K562 (cell line): ENCODE measurements around the gene NLGN3. TPM values are rescaled to one million over a fixed set of nuclear protein-coding genes. Genes with fewer than 3 reads are reported as not detected.

Source experiments
- ATAC-seq: fragments of 200-7000 bp; cut with Tn5 transposase; 3 replicates; pipeline ENCODE4 v1.9.1; 2020; ENCODE audit warnings: moderate library complexity
- Bru-seq: library from RNA; stranded (reverse); fragments of 400-500 nt; gene quantifications from one replicate; lab custom pipeline; 2021; lab: Mats Ljungman, UMichigan
- BruChase-seq, 2 experiments: library from RNA; stranded (reverse); fragments of 400-500 nt; gene quantifications; one replicate each; lab custom pipeline; 2021; lab: Mats Ljungman, UMichigan
- BruUV-seq: library from RNA; stranded (reverse); fragments of 400-500 nt; replicated peaks from 2 replicates; lab custom pipeline; 2021; lab: Mats Ljungman, UMichigan
- CTCF ChIA-PET: fragments of 300-600 bp; formaldehyde crosslinking; extraction: SDS; loops from one replicate; lab custom pipeline; 2021; ENCODE audit warnings: low intra/inter-chr PET ratio; lab: Yijun Ruan, JAX
- POLR2A ChIA-PET: fragments of 300-600, 350-650 bp; sonication (Branson Sonifier 250); formaldehyde crosslinking; extraction: SDS; loops from one replicate; lab custom pipeline; 2021; ENCODE audit warnings: antibody characterized with exemption, inconsistent platforms; lab: Yijun Ruan, JAX
- DNase-seq, 4 experiments: peaks; one replicate each; pipeline versions ENCODE4 v3.0.0 to v3.0.0-alpha.2; 2011 to 2018; ENCODE audit warnings: low spot score in 3 of 4, mixed read lengths in 3 of 4; ENCODE audit errors: extremely low read depth in 1 of 4
- FAIRE-seq: peaks from 2 replicates; lab custom pipeline; 2011; peaks lifted over from hg19 to GRCh38; lab: Jason Lieb, UNC
- H2AFZ ChIP-seq: 2 replicates; pipeline ENCODE4 v1.6.0; 2011; ENCODE audit warnings: low read depth, low read length, control low read depth, inconsistent platforms
- H3K27ac ChIP-seq: fragments of 200-600 bp; 3 replicates; pipeline ENCODE4 v1.8.0; 2011; ENCODE audit warnings: low read depth, mild to moderate bottlenecking, control low read depth, inconsistent platforms, low read length, moderate library complexity, mixed read lengths; ENCODE audit errors: extremely low read depth
- H3K27me3 ChIP-seq, 2 experiments: fragments of 300-600 bp in 1 of 2; 2 replicates in 1 of 2; 3 replicates in 1 of 2; pipeline versions ENCODE4 v1.6.0 to v1.8.0; 2011; ENCODE audit warnings: inconsistent platforms in 2 of 2, low read length in 2 of 2, mild to moderate bottlenecking in 1 of 2, mixed read lengths in 1 of 2, moderate library complexity in 1 of 2; ENCODE audit not compliant: control insufficient read depth in 2 of 2, insufficient read depth in 2 of 2
- H3K36me3 ChIP-seq: fragments of 300-600 bp; 3 replicates; pipeline ENCODE4 v1.8.0; 2011; ENCODE audit warnings: mild to moderate bottlenecking, low read length, inconsistent platforms; ENCODE audit not compliant: control insufficient read depth, insufficient read depth
- H3K4me1 ChIP-seq, 2 experiments: fragments of 200-600 bp in 1 of 2; replicated peaks in 1 of 2; 2 replicates in 1 of 2; 3 replicates in 1 of 2; pipeline versions ENCODE4 v1.5.1 to v1.8.0; 2011; ENCODE audit warnings: inconsistent platforms in 2 of 2, low read length in 2 of 2, mild to moderate bottlenecking in 1 of 2, mixed read lengths in 1 of 2, moderate library complexity in 1 of 2; ENCODE audit not compliant: control insufficient read depth in 2 of 2, insufficient read depth in 2 of 2
- H3K4me2 ChIP-seq: 2 replicates; pipeline ENCODE4 v1.6.1; 2011; ENCODE audit warnings: low read length, control low read depth, inconsistent platforms, mixed read lengths; ENCODE audit not compliant: insufficient read depth
- H3K4me3 ChIP-seq: fragments of 200-600 bp; sonication (generic), shearing (Covaris generic); 2 replicates; pipeline ENCODE4 v1.5.1; 2016; ENCODE audit warnings: control low read depth, inconsistent platforms
- H3K79me2 ChIP-seq: fragments of 200-600 bp; 3 replicates; pipeline ENCODE4 v1.8.0; 2011; ENCODE audit warnings: low read length, inconsistent platforms; ENCODE audit not compliant: control insufficient read depth, insufficient read depth
- H3K9ac ChIP-seq, 2 experiments: 2 replicates each; pipeline versions ENCODE4 v1.6.0 to v1.6.1; 2011; ENCODE audit warnings: low read depth in 2 of 2, low read length in 2 of 2, control low read depth in 1 of 2, inconsistent platforms in 1 of 2, mild to moderate bottlenecking in 1 of 2, mixed read lengths in 1 of 2; ENCODE audit not compliant: insufficient read depth in 1 of 2
- H3K9me1 ChIP-seq: one replicate; pipeline ENCODE4 v1.6.0; 2011; ENCODE audit warnings: inconsistent platforms, mild to moderate bottlenecking, low read length, moderate library complexity; ENCODE audit not compliant: control insufficient read depth, insufficient read depth
- H3K9me3 ChIP-seq: replicated peaks from 2 replicates; pipeline ENCODE4 v1.5.1; 2011; ENCODE audit warnings: low read depth, low read length, inconsistent platforms; ENCODE audit not compliant: control insufficient read depth, insufficient read depth
- H4K20me1 ChIP-seq: replicated peaks from 2 replicates; pipeline ENCODE4 v1.6.1; 2011; ENCODE audit warnings: low read length, inconsistent platforms, mixed read lengths; ENCODE audit not compliant: control insufficient read depth, insufficient read depth
- PHB2 ChIP-seq: fragments of 450-650 bp; IDR thresholded peaks from 2 replicates; pipeline ENCODE4 v1.6.1; 2017; ENCODE audit warnings: low read depth
- POLR2G ChIP-seq: fragments of 200-400 bp; formaldehyde crosslinking; IDR thresholded peaks from 2 replicates; pipeline ENCODE4 v1.6.1; 2017; ENCODE audit warnings: low read depth, mild to moderate bottlenecking, antibody characterized with exemption, low read length, moderate library complexity
- PRMT5 ChIP-seq: sonication (generic); formaldehyde crosslinking; IDR thresholded peaks from 2 replicates; pipeline ENCODE4 v1.5.0; 2020; ENCODE audit warnings: missing genetic modification reagents
- RBFOX2 ChIP-seq: fragments of 200-400 bp; formaldehyde crosslinking; IDR thresholded peaks from 2 replicates; pipeline ENCODE4 v1.6.1; 2017; ENCODE audit warnings: low read depth, mild to moderate bottlenecking, low read length, moderate library complexity
- SREBF1 ChIP-seq: fragments of 150-350 bp; IDR thresholded peaks from 2 replicates; pipeline ENCODE4 v1.6.1; 2014; ENCODE audit warnings: antibody characterized with exemption, low read depth, low read length, borderline replicate concordance
- ZSCAN29 ChIP-seq: fragments of 450-650 bp; IDR thresholded peaks from 2 replicates; pipeline ENCODE4 v1.6.1; 2017
- WGBS: fragments of 100-300 bp; shearing (Covaris generic); methylation state at CpG from one replicate; pipeline ENCODE4 v1.1.6; 2016; ENCODE audit warnings: low coverage, mixed read lengths; ENCODE audit not compliant: insufficient coverage; ENCODE audit errors: missing lambda C conversion rate; 5-methylcytosine and 5-hydroxymethylcytosine counted together
- in situ Hi-C: fragments of 300-500 bp; cut with MboI; formaldehyde crosslinking; loops from 4 replicates; pipeline ENCODE4 v1.15.0; 2018; ENCODE audit warnings: inconsistent platforms, mixed read lengths
- intact Hi-C: fragments of 100-400 bp; cut with micrococcal nuclease; formaldehyde crosslinking; loops from 2 replicates; pipeline ENCODE4 v1.14.2; 2022
- long read RNA-seq, 3 experiments: library from polyadenylated mRNA in 2 of 3; library from RNA in 1 of 3; unstranded in 2 of 3; stranded (forward) in 1 of 3; transcript quantifications; one replicate each; pipeline ENCODE4 v2.0.0, GENCODE V29; 2019 to 2022
- polyA minus RNA-seq, 3 experiments: library from RNA; depleted of rRNA, polyadenylated mRNA; stranded (reverse); fragments of >200 nt; gene quantifications; 2 replicates each; pipeline ENCODE4 v1.2.3, GENCODE V29; 2011
- polyA plus RNA-seq, 8 experiments: library from polyadenylated mRNA; depleted of rRNA in 4 of 8; stranded (reverse) in 5 of 8; unstranded in 3 of 8; fragments of >200 nt; fragmentation: Nextera tagmentation in 2 of 8; fragmentation: Illumina TruSeq in 1 of 8; extraction: Ambion mirVana in 2 of 8; extraction: Trizol in 1 of 8; gene quantifications; 2 replicates each; pipeline versions ENCODE4 v1.2.1 to v1.2.3, GENCODE V29; 2011 to 2014; ENCODE audit warnings: inconsistent platforms in 1 of 8, missing spikeins in 1 of 8
- total RNA-seq, 7 experiments: library from RNA; depleted of rRNA in 6 of 7; stranded (reverse); fragments of >200 nt in 6 of 7; fragmentation: Illumina TruSeq in 2 of 7; extraction: Trizol in 2 of 7; gene quantifications; 2 replicates each; pipeline versions ENCODE4 v1.2.1 to v1.2.3, GENCODE V29; 2011 to 2021; ENCODE audit warnings: low replicate concordance in 1 of 7
- TF ChIP-seq, protein P1 (sequence below): fragments of 250-450 bp; sonication (Bioruptor Pico); IDR thresholded peaks from 2 replicates; pipeline ENCODE4 v1.8.0; 2021; ENCODE audit warnings: mild to moderate bottlenecking, moderate library complexity

Gene NLGN3
- total RNA-seq (2011; cell fraction: chromatin; rRNA removed; ENCODE audit: low replicate concordance) = 5.1 and 6.6 TPM in 2 replicates
- 2.7 and 2.8 TPM in 2 replicates for total RNA-seq (2011; cell fraction: nucleolus; rRNA removed)
- total RNA-seq (2011; cell fraction: nucleoplasm; rRNA removed) = 2.7 and 4.0 TPM in 2 replicates
- total RNA-seq (2014; rRNA removed) = 0.05 and 0.12 TPM in 2 replicates
- 0.22 TPM in 2 replicates for total RNA-seq (2014; rRNA removed; fragmentation: Illumina TruSeq; extraction: Trizol)
- 0.23 and 0.25 TPM in 2 replicates for total RNA-seq (2015; rRNA removed; fragmentation: Illumina TruSeq; extraction: Trizol)
- 0.69 TPM in 2 replicates for total RNA-seq (2021)
- polyA plus RNA-seq (2011; rRNA removed) = 0.40 and 0.79 TPM in 2 replicates
- 0.53 and 0.58 TPM in 2 replicates for polyA plus RNA-seq (2011; cell fraction: cytosol; rRNA removed)
- 3.3 and 4.5 TPM in 2 replicates for polyA plus RNA-seq (2011; cell fraction: nucleus; rRNA removed)
- 0.35 and 1.5 TPM in 2 replicates for polyA plus RNA-seq (2012)
- 0.65 and 0.80 TPM in 2 replicates for polyA plus RNA-seq (2014; fragmentation: Illumina TruSeq; extraction: Trizol)
- under 1 TPM; 0.03 to 0.11 TPM for polyA plus RNA-seq (2014; fragmentation: Nextera tagmentation; extraction: Ambion mirVana)
- 0.81 and 0.86 TPM in 2 replicates for polyA plus RNA-seq (2014; rRNA removed)
- polyA minus RNA-seq (2011; rRNA and poly(A)+ RNA removed) = 0.42 TPM in 2 replicates
- polyA minus RNA-seq (2011; cell fraction: cytosol; rRNA and poly(A)+ RNA removed) = 0.55 TPM in 1 of 2 replicates, not detected in the other
- polyA minus RNA-seq (2011; cell fraction: nucleus; rRNA and poly(A)+ RNA removed) = 0.54 and 0.78 TPM in 2 replicates
- percentile 39 among the genes with signal in this experiment for Bru-seq, nascent RNA
- percentile 40 among the genes with signal in this experiment for BruChase-seq, experiment 1, labeled RNA remaining after a 2-hour chase
- BruChase-seq, experiment 2, labeled RNA remaining after a 6-hour chase = percentile 47 among the genes with signal in this experiment
- long read RNA-seq, experiment 1 = 0 reads
- long read RNA-seq, experiment 2 = 0 reads
- long read RNA-seq, experiment 3 = 0 reads

DNA sequence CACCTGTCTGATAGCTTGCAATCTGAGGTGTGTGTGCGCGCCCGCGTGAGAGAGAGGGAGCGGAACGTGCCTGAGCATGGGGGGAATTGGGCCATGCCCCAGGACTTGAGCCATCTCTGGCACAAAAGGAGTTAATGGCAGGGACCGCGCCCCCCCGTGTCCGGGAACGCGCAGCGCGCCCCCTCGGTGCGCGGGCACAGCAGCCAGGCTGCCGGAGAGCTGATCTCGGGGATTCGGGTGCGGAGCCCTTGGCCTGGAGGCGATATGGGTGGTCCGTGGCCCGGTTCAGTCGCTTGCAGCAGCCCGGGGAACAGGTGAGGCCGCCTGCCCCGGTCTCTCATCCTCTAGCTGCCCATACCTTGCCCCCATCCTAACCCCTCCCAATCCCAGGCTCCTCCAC is at the start of gene NLGN3:
Gene NLGN3, plus strand, starts transcription at position 191 of the 400 bp plus-strand sequence. CDS start 2,909 bp downstream, outside the sequence.
- ChIA-PET CTCF (no interaction called here), POLR2A (no interaction called here)
- TF ChIP-seq RBFOX2 = 0 out of 2 replicates have a peak, but pooled peaks have one; percentile 31
- no peak for TF ChIP-seq ZSCAN29
- peak; percentile 61 for TF ChIP-seq POLR2G
- no peak for TF ChIP-seq SREBF1
- TF ChIP-seq PRMT5 (CRISPR knock-in tag) = no peak
- TF ChIP-seq, protein P1, sequence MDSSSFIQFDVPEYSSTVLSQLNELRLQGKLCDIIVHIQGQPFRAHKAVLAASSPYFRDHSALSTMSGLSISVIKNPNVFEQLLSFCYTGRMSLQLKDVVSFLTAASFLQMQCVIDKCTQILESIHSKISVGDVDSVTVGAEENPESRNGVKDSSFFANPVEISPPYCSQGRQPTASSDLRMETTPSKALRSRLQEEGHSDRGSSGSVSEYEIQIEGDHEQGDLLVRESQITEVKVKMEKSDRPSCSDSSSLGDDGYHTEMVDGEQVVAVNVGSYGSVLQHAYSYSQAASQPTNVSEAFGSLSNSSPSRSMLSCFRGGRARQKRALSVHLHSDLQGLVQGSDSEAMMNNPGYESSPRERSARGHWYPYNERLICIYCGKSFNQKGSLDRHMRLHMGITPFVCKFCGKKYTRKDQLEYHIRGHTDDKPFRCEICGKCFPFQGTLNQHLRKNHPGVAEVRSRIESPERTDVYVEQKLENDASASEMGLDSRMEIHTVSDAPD = no peak
- no peak for TF ChIP-seq PHB2
- 90% methylated on average over 2 of the region's 28 CpGs for WGBS
- H3K4me3 ChIP-seq = no peak within 1 kb of the TSS
- H3K9me1 ChIP-seq = no peaks in the 10 kb centered on the region
- H3K4me2 ChIP-seq = no peak within 1 kb of the TSS
- peak within 1 kb of the TSS in 1 of 2 experiments; percentile 56; a peak in 1 of 4 replicates for H3K9ac ChIP-seq
- no TSS peak for BruUV-seq
- in situ Hi-C loops (no loop called here), intact Hi-C loops (no loop called here)
- FAIRE-seq (no peak), DNase-seq (no peak), ATAC-seq (no peak)
- peaks cover 27% of the 10 kb centered on the region; the same call in 2 of the 3 replicates for H3K36me3 ChIP-seq
- H3K27me3 ChIP-seq = no peaks in the 10 kb centered on the region
- H4K20me1 ChIP-seq = no peaks in the 10 kb centered on the region
- H3K4me1 ChIP-seq = peaks cover 10 to 48% of the 10 kb centered on the region in 2 experiments; a peak in 4 of 5 replicates
- no peaks in the 10 kb centered on the region for H3K79me2 ChIP-seq
- H2AFZ ChIP-seq = no peak within 1 kb of the TSS
- no peaks in the 10 kb centered on the region for H3K9me3 ChIP-seq
- H3K27ac ChIP-seq = no peak within 1 kb of the TSS
